WTC11 (cell line): Measurements from ENCODE around the gene SERPINB1.

Experiments used
- ATF2 ChIP-seq: sonication (generic); formaldehyde crosslinking; IDR thresholded peaks from 2 replicates; pipeline ENCODE4 v1.8.1; 2022; ENCODE audit warnings: low read depth, missing genetic modification reagents, borderline replicate concordance
- CBFB ChIP-seq: sonication (generic); formaldehyde crosslinking; IDR thresholded peaks from 2 replicates; pipeline ENCODE4 v1.8.1; 2022; ENCODE audit warnings: mild to moderate bottlenecking, low read depth, missing genetic modification reagents
- CTCF ChIP-seq: fragments of 200-600 bp; IDR thresholded peaks from 2 replicates; pipeline ENCODE4 v1.8.0; 2022; ENCODE audit warnings: antibody characterized with exemption
- ETV6 ChIP-seq: sonication (generic); formaldehyde crosslinking; IDR thresholded peaks from 2 replicates; pipeline ENCODE4 v1.8.1; 2022; ENCODE audit warnings: mild to moderate bottlenecking, missing genetic modification reagents
- FOXK1 ChIP-seq: sonication (generic); formaldehyde crosslinking; IDR thresholded peaks from 2 replicates; pipeline ENCODE4 v1.8.0; 2022; ENCODE audit warnings: mild to moderate bottlenecking, moderate library complexity, missing genetic modification reagents
- FOXP1 ChIP-seq: sonication (generic); formaldehyde crosslinking; IDR thresholded peaks from 2 replicates; pipeline ENCODE4 v1.8.0; 2022; ENCODE audit warnings: missing genetic modification reagents, mild to moderate bottlenecking, moderate library complexity, borderline replicate concordance
- IRF2 ChIP-seq: sonication (generic); formaldehyde crosslinking; IDR thresholded peaks from 2 replicates; pipeline ENCODE4 v1.8.0; 2022; ENCODE audit warnings: low read depth, missing genetic modification reagents, borderline replicate concordance

- TF ChIP-seq CTCF: no peak
- TF ChIP-seq ETV6 (CRISPR knock-in tag): no peak
- no peak for TF ChIP-seq FOXK1
- no peak for TF ChIP-seq FOXP1
- TF ChIP-seq IRF2 (CRISPR knock-in tag): no peak
- no peak for TF ChIP-seq CBFB (CRISPR knock-in tag)
- TF ChIP-seq ATF2 (CRISPR knock-in tag): no peak
These were observed 10.8 kb upstream of the SERPINB1 start for GRCh38 chr6:2852514-2852855.
